Thymus (tissue), 11 donors: ENCODE data around the gene SNCA. TPM values are rescaled to one million over a fixed set of nuclear protein-coding genes. Genes with fewer than 3 reads are reported as not detected.

Experiments
- DNase-seq, 9 donors: peaks; one replicate each; pipeline ENCODE4 v3.0.0-alpha.2; 2013; ENCODE audit warnings: low spot score in 9 of 9, low read depth in 6 of 9, missing footprints in 1 of 9
- H3K27ac ChIP-seq, 2 donors: one replicate each; pipeline ENCODE4 v1.5.1; 2013; ENCODE audit warnings: control low read depth in 1 of 2, low read depth in 1 of 2, low read length in 1 of 2, mild to moderate bottlenecking in 1 of 2, moderate library complexity in 1 of 2
- H3K27me3 ChIP-seq, 2 donors: one replicate each; pipeline ENCODE4 v1.5.1; 2013; ENCODE audit warnings: low read length in 1 of 2; ENCODE audit not compliant: control insufficient read depth in 2 of 2, insufficient read depth in 1 of 2
- H3K36me3 ChIP-seq, 2 donors: one replicate each; pipeline ENCODE4 v1.5.1; 2013; ENCODE audit warnings: low read length in 1 of 2, mild to moderate bottlenecking in 1 of 2, moderate library complexity in 1 of 2; ENCODE audit not compliant: control insufficient read depth in 2 of 2, insufficient read depth in 2 of 2
- H3K4me1 ChIP-seq, 2 donors: one replicate each; pipeline ENCODE4 v1.5.1; 2013; ENCODE audit warnings: low read length in 2 of 2; ENCODE audit not compliant: control insufficient read depth in 2 of 2, insufficient read depth in 2 of 2
- H3K4me3 ChIP-seq, 2 donors: one replicate each; pipeline ENCODE4 v1.5.1; 2013; ENCODE audit warnings: low read length in 2 of 2, control low read depth in 1 of 2, mild to moderate bottlenecking in 1 of 2
- H3K9me3 ChIP-seq, 2 donors: one replicate each; pipeline ENCODE4 v1.5.1; 2013; ENCODE audit warnings: low read length in 1 of 2, mild to moderate bottlenecking in 1 of 2; ENCODE audit not compliant: control insufficient read depth in 2 of 2, insufficient read depth in 1 of 2
- WGBS: extraction: QIAGEN DNeasy Blood & Tissue Kit; methylation state at CpG from one replicate; pipeline ENCODE4 v1.1.7; 2013; 5-methylcytosine and 5-hydroxymethylcytosine counted together
- polyA plus RNA-seq: library from polyadenylated mRNA; stranded (reverse); fragments of 200-250 nt; gene quantifications from one replicate; pipeline ENCODE4 v1.2.3, GENCODE V29; 2013
- total RNA-seq: library from RNA; stranded (reverse); fragments of 120-200 nt; gene quantifications from one replicate; pipeline ENCODE4 v1.2.4, GENCODE V29; 2013
- donor health status: healthy.

SNCA gene
- total and polyA plus RNA-seq, 2 donors = 7.9 to 14.1 TPM

- no peaks in the 10 kb centered on the region for H3K9me3 ChIP-seq
- no peaks in the 10 kb centered on the region for H3K27me3 ChIP-seq
- no peak for DNase-seq
- H3K4me3 ChIP-seq = no peak overlapping the region
- H3K4me1 ChIP-seq = peaks cover 0 to 3% of the 10 kb centered on the region in 2 donors
- H3K36me3 ChIP-seq = no peaks in the 10 kb centered on the region
- no peak overlapping the region for H3K27ac ChIP-seq
- WGBS = 97% methylated on average over 1 of the region's 1 CpG
Observed at GRCh38 chr4:89684536-89684935, 152.4 kb downstream of the SNCA start.

DNA sequence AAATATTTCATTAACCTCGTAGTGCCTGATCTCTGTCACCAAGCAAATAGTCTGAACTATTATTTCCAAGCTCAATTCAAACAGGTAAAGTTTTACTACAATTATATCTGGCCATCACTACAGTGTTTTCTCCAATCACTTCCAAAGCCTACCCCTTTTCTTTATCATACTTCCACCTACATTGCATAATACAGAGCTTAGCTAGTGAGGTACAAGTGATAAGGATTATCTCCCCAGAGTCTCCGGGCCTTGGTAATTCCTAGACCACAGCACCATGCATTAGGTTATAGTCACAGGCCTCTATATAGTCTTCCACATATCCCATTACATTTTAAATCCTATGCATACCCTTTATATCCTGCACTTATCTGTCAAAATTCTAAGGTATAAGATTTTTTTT, 154.2 kb downstream of the SNCA start:
- DNase-seq = no peak
- Histone ChIP-seq H3K27ac (no peak overlapping the region), H3K9me3 (no peaks in the 10 kb centered on the region), H3K27me3 (no peaks in the 10 kb centered on the region), H3K4me3 (no peak overlapping the region), H3K36me3 (no peaks in the 10 kb centered on the region), H3K4me1 (peaks cover 0 to 3% of the 10 kb centered on the region in 2 donors)
- WGBS = 93% methylated on average over 2 of the region's 2 CpGs

- no peaks in the 10 kb centered on the region for H3K9me3 ChIP-seq
- 99% methylated on average over 1 of the region's 1 CpG for WGBS
- H3K27me3 ChIP-seq = no peaks in the 10 kb centered on the region
- H3K4me1 ChIP-seq = peaks cover 0 to 3% of the 10 kb centered on the region in 2 donors
- no peaks in the 10 kb centered on the region for H3K36me3 ChIP-seq
- no peak for DNase-seq
- H3K4me3 ChIP-seq = no peak overlapping the region
- H3K27ac ChIP-seq = no peak overlapping the region
Observed at GRCh38 chr4:89681671-89682070, 155.3 kb downstream of the SNCA start.

DNA sequence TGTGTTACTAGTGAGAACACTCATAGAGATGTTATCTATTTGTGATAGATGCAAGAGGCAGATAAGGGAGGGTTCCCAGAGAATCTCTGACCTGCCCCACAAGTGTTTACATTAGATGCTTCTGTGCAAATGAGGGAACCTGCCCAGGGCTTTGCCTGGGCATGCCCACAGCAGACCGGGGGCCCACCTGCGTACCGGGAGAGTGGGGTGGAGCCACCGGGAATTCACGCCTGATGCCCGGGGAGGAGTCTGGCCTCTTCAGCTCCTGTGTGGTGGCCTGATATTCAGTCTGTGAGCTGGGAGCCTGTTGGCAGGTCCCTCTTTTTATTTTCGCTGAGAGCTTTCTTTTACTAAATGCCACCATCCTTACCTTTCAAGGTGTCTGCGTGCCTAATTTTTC, 155.7 kb downstream of the SNCA start:
- WGBS = 94% methylated on average over 8 of the region's 8 CpGs
- Histone ChIP-seq H3K4me1 (peaks cover 0 to 3% of the 10 kb centered on the region in 2 donors), H3K27me3 (no peaks in the 10 kb centered on the region), H3K36me3 (no peaks in the 10 kb centered on the region), H3K4me3 (no peak overlapping the region), H3K9me3 (no peaks in the 10 kb centered on the region), H3K27ac (no peak overlapping the region)
- no peak for DNase-seq

DNA sequence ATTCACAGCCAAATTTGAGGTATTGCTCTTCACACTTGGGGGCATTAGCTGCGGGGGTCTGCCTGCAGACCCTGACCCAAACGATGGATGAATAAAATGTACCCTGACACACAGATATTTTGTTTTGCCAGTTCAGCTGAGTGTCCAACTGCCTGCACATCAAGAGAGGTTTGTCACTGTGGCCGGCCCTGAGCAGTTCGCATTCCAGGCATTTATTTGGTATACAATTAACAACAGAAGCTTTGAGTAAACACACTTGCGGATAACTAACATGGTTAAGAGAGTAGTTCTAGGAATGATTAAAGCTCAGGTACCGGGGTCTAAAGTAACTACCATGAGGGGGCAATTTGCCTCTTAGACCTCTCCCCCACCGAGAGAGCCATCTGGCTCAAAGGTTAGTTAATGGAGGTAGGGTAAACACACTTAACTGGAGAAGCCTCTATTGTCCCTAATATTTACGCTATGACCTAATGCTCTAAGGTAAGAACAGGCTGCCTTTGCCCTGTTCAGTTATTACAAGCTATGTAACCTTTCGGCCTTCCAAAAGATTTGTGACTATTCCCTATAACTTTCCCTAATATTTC, 162.0 kb downstream of the SNCA start:
- Histone ChIP-seq H3K4me1 (no peaks in the 10 kb centered on the region), H3K36me3 (no peaks in the 10 kb centered on the region), H3K27ac (no peak overlapping the region), H3K4me3 (no peak overlapping the region), H3K27me3 (no peaks in the 10 kb centered on the region), H3K9me3 (no peaks in the 10 kb centered on the region)
- DNase-seq = no peak
- WGBS = 96% methylated on average over 9 of the region's 9 CpGs

Other genes with a start within 250 kb of the SNCA start
- 5.3 TPM for gene MMRN1, start 57.7 kb upstream of the SNCA start, total RNA-seq
- 4.5 TPM for gene MMRN1, start 57.7 kb upstream of the SNCA start, polyA plus RNA-seq